Colon (tissue), 2 donors: ENCODE measurements around the gene PHYH.
"Not testable (repeated sequence)": the region's sequence is repeated elsewhere in the genome, so short reads cannot be mapped to it uniquely, and the experiment has no call there.

Experiments
- FAIRE-seq: peaks from 2 replicates; lab custom pipeline; 2012; peaks lifted over from hg19 to GRCh38; lab: Jason Lieb, UNC
- donor health status: control.
- donor health status: control.

The PHYH gene

GRCh38 chr10:13319166-13319565 is 19.3 kb upstream of the PHYH start:
- no peak for FAIRE-seq

DNA sequence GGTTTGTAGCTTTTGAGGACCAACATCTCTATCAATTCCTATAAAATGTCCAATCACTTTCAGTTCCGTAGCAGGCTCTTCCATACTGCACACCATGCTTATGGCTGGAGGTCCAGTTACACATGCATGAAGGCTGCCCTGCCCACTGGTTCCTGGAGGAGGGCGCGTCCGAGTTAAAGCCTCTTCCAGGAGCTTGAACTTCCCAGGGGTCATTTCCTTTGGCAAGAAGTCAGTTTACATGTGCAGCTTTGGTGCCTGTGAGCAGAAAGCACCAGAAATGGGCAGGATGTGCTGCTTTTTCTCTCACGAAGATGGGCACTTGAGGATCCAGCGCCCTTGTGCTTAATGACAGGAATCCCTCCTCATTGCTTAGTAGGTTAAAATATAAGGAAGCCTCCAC is 17.6 kb upstream of the PHYH start:
- FAIRE-seq = no peak

DNA sequence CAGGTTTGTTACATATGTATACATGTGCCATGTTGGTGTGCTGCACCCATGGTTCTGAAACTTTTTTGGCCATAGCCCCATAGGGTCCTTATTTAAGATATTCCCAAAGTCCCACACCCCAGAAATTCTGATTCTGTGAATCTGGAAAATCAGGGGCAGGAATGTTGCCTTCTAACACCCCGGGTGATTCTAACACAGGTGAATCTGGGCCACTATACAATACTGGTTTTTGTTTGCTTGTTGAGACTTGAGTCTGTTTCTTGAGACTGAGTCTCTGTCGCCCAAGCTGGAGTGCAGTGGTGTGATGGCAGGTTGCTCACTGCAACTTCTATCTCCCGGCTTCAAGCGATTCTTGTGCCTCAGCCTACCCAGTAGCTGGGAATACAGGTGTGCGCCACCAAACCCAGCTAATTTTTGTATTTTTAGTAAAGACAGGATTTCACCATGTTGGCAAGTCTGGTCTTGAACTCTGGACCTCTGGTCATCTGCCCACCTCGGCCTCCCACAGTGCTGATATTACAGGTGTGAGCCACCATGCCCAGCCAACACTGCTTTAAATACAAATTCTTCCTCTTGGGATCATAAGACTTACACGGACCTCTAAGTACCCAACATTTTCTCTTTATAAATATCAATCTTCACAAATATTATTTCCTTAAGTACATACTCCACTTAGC is 16.9 kb upstream of the PHYH start:
- FAIRE-seq = no peak

GRCh38 chr10:13315361-13315760 is 15.5 kb upstream of the PHYH start:
- no peak for FAIRE-seq

DNA sequence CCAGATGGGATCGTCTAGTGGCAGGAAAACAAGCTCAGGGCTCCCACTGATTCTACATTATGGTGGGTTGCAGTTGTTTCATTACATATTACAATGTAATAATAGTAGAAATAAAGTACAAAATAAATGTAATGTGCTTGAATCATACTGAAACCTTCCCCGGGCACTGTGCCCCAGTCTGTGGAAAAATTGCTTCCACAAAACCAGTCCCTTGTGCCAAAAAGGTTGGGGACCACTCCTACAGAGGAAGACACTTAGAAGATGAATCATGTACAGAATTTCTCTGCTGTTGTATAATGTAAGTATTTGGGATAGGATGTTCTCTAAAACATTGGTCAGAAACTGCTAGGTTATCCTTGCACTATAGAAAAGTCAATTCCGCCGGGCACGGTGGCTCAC is 11.3 kb upstream of the PHYH start:
- no peak for FAIRE-seq

DNA sequence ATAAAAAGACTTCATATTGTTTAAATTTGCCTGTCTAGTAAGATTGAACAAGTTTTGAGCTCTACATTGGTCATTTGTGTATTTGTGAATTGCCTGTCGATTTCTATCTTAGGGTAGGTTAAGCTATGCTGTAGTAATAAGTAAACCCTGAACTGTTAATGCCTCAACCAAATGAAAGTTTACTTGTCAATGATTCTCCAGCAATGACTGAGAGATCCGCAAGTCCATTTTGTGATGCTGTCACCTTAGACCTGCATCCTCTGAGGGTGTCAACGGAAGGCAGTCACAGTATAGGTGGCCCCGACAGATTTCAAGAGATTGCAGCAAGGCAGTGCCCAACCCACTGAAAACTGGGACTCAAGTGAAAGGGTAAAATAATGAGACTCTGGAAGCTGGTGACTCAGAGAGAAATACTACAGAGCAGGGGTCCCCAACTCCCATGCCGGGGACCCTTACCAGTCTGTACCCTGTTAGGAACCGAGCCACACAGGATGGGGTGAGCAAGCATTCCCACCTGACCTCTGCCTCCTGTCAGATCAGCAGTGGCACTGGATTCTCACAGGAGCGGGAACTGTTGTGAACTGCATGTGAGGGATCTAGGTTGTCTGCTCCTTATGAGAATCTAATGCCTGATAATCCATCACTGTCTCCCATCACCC is 10.8 kb upstream of the PHYH start:
- no peak for FAIRE-seq

- no peak for FAIRE-seq
These were observed 9.9 kb upstream of the PHYH start for GRCh38 chr10:13309792-13310191.

DNA sequence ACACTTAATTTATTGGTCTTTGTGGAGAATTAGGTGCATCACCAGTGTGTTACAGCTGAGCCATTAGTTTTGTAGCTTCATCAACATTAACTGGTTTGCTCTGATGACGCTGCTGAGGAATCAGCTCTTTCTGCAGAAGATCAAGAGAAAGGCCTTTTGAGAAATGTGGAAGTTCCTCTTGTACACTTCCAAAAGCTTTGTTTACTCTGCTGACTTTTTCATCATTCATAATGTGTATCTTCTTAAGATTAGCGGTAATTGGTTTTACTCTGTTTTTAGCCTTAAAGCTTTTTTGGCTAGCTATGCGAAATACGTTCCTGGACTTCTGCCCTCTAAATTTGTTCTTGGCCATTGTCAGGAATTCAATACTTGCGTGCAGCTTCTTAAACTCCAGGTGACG is 8.2 kb upstream of the PHYH start:
- FAIRE-seq = no peak

DNA sequence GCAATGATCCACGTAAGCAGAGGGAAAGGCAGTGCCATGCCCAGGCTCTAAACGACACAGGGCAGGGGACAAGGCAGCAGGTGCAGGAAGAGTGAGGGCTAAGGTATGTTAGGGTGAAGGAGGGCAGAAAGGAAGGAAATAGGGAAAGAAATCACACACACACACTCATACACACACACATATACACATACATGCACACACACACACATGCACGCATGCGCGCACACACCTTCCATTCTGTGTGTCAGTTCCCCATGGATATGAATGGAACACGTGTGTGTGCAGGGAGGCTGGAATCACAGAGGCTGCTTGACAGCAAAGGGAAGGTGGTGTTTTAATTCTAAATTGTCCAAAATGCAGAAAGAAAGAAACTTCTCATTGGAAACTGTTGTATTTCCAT is 6.2 kb upstream of the PHYH start:
- no peak for FAIRE-seq

DNA sequence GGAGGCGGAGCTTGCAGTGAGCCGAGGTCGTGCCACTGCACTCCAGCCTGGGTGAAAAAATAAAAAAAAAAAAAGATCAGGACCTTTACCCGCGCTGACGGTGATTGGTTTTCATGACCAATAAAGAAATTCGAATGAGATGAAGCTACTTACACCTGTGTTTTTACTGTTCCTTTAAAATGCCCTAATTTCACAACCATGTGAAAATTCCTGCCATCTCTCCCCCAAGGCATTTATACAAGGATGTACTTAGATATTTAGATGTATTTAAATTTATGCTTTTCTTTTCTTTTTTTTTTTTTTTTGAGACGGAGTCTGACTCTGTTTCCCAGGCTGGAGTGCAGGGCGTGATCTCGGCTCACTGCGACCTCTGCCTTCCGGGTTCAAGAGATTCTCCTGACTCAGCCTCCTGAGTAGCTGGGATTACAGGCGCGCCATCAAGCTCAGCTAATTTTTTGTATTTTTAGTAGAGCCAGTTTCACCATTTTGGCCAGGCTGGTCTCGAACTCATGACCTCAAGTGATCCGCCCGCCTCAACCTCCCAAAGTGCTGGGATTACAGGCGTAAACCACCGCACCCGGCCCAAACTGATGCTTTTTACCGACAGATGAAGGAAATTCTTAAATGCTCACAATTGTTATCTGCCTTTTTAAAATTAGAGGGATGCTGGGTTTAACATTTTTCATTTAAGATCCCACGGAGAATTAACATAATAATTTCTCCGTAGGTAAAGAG is 3.1 kb upstream of the PHYH start:
- no peak for FAIRE-seq

DNA sequence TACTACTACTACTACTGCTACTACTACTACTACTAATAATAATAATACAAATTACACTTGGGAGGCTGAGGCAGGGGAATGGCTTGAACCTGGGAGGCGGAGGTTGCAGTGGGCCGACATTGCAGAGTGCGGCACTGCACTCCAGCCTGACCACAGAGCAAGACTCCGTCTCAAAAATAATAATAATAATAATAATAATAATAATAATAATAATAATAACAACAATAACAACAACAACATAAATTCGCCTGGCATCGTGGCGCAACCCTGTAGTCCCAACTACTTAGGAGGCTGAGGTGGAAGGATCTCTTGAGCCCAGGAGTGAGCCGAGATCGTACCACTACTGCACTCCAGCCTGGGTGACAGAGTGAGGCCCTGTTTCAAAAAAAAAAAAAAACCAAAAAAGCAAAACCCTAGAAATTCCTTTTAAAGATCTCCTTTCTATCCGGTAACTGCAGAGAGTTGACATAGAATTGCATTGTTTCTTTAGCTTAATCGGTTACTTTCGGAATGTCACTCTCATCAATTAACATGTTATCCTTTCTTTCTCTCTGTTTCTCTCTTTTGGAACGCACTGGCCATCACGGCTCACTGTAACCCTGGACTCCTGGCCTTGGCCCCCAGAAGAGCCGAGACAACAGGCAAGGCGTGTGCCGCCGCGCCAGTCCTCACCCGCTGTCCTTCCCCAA is 972 bp downstream of the PHYH start:
- no peak for FAIRE-seq

DNA sequence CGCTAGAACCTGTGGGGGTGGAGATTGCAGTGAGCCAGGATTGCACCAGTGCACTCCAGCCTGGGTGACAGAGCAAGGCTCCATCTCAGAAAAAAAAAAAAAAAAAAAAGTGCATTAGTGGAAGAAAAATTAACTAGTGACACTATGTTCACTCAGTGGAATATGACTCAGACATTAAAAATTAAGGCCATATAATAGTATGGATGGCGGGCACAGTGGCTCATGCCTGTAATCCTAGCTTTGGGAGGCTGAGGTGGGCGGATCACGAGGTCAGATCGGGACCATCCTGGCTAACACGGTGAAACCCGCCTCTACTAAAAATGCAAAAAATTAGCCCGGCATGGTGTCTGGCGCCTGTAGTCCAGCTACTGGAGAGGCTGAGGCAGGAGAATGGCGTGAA is 3.4 kb downstream of the PHYH start:
- FAIRE-seq = no peak

- no peak for FAIRE-seq
These were observed 5.1 kb downstream of the PHYH start for GRCh38 chr10:13294784-13295183.

- no peak for FAIRE-seq
These were observed 7.8 kb downstream of the PHYH start for GRCh38 chr10:13291821-13292773.

- FAIRE-seq = no peak
These were observed 8.8 kb downstream of the PHYH start for GRCh38 chr10:13291061-13291460.

DNA sequence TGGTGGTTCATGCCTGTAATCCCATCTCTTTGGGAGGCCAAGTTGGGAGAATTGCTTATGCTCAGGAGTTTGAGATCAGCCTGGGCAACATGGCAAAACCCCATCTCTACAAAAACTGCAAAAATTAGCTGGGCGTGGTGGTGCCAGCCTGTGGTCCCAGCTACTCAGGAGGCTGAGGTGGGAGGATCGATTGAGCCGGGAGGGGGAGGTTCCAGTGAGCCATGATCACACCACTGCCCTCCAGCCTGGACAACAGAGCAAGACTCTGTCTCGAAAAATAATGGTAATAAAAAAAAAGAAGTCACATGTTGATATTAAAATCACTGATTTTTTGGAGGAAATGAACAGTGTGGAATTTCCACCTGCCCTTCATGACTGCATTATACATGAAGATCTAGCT is 15.8 kb downstream of the PHYH start:
- FAIRE-seq = no peak

GRCh38 chr10:13282348-13282747 is 17.5 kb downstream of the PHYH start:
- not testable (repeated sequence) for FAIRE-seq

DNA sequence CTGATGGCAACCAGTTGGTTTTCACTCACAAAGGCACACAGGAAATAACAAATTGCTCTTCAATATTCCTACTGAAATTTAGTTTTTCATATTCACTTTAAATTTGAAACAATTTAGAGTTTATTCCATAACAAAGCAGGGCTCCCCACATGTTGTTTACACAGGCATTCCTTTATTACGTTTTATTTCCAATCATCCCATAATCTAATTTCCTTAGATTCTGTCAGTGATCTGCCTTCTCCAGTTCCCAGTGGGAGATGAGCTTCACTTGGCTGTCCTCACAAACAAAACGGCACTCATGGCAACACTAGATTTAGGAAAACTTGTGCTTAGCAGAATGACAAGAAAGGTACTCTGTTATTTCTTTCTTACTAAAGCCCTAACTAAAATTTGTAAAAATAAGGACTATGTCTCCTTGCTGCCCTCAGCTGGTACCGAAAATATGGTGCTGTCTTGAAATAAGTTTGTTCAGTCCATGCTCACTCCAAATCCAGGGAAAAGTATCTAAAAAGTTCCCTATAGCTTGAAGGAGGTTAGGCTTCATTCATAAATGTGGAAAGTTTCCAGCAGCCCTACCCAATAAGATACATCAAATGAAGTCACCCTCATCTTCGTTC is 23.0 kb downstream of the PHYH start:
- FAIRE-seq = no peak

DNA sequence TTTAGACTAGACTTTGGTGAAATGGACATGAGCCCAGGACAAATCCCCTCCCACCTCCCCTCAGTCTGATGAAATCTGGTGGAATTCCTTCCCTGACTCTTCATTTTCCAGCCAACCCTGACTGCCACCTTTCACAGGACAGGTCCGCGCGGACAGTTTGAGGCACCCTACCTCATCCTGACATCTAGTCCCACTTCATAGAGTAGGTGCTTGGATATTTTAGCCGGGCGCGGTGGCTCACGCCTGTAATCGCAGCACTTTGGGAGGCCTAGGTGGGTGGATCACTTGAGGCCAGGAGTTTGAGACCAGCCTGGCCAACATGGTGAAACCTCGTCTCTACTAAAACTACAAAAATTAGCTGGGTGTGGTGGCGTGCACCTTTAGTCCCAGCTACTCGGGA is 23.7 kb downstream of the PHYH start:
- FAIRE-seq = not testable (repeated sequence)

GRCh38 chr10:13272164-13272571 is 27.7 kb downstream of the PHYH start:
- FAIRE-seq = no peak

DNA sequence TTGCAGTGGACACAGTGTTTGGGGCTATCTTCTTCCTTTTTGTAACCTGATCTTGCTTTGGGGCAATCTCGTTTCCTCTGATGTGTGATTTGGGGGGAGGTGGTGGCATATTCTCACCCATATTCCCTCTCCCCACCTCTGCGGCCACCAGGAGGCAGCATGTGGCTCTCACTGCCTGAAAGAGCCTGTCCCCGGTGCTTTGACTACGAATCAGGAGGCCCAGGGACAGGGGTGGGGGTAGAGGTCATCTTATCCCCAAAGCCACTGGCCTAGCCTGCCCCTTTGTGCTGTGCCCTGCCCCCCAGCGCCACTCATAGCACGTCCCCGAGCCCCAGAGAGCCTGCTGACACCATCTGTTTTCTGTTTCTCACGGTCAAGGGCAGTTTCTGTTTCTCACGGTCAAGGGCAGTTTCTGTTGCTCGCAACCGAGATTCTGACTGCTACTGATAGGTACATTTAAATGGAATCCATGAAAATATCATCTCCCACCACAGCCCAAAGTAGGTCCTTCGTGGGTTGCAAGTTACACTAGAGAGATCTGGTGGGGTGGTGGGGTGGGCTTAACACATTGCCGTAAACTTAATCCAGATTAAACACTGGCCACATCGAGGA is 28.2 kb downstream of the PHYH start:
- FAIRE-seq = no peak
